ENCODE results near the gene PTHLH.

Gene PTHLH

DNA sequence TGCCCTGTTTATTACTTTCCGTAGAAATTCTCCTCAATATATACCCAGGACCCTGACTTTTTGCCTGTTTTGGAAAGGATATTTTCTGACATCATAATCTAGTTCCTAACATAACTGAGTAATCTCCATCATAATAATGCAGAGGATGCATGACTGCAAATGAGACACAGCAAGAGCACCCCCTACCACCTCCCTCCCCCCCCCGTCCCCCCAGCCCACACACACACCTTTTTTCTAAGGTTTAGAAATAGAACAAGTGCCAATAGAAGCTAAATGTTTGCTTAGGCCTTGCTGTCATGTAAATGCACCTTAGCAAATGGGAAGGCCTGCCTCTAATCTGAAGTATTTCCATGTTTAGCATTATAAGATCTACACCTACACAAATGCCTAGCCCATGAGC is at the start of gene PTHLH:
PTHLH (minus strand) TSS at position 13 of the 400 bp plus-strand sequence. CDS start 3,239 bp downstream, outside the sequence.
- no peak for DNase-seq (ENCODE audit: extremely low read depth in 1 of 2, low read depth in 1 of 2)

DNA sequence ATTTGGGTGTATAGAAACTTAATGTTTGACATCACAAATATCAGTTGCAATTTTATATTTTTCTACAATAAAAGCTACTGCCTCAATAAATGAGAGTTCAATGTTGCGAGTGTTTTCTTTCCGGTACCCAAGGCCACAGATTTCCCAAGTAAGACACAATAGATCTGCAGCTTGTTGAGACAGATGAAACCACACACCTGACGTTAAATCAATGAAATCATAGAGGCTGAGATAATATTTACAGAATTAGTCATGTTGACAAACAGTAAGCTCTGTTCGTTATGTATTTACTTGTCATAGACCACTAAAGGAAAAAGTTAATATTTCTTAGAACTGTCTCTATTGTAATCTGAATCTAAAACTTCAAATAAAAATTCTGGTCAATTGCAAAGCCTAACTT is 49.2 kb upstream of the PTHLH start:
- no peak for DNase-seq (ENCODE audit: extremely low read depth in 1 of 2, low read depth in 1 of 2)

DNA sequence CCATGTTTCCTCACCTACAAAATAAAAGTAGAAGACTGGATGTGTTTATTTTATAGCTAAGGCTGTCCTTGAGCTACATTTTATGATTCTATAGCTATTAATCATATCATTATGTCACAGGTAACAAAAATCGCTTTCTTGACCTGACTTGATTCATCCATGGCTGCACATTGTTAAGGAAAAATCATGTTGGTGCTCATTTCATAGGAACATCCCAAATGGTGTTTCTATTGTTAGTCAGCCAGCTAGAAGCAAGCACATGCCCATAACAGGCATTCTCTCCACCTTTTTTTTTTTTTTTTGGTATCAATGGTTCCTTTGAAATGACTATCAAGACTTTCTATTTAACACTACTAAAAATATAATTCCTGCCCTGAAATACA is 45.3 kb upstream of the PTHLH start:
- DNase-seq (ENCODE audit: extremely low read depth in 1 of 2, low read depth in 1 of 2), result no peak

DNA sequence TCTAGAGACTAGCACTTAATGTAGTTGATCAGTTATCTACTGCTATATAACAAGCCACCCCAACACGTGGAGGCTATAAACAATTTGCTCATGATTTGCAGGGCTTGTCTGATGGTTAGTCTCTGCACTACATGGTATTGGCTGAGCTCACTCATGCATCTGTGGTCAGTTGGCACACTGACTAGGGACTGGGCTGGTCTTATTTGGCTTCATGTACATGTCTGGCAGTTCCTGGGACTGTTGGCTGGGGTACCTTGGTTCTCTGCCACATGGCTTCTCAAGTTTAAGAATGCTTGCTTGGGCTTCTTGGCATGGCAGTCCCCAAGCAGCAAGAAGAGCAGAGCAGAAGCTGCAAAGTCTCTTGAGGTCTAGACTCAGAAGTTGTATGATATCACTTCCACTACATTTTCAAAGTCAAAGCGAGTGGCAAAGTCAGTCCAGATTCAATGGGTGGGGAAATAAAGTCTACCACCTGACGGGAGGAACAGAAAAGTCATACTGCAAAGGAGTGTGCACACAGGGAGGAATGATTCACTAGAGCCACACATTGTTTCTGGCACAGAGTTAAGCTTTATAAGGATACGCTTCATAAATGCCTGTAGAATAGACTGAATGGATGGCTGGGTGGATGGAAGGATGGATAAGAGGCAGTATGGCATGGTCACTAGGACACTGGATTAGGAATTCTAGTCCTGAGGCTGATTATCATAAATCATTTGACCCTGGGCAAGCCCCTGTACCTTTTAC is 44.8 kb upstream of the PTHLH start:
- no peak for DNase-seq (ENCODE audit: extremely low read depth in 1 of 2, low read depth in 1 of 2)

DNA sequence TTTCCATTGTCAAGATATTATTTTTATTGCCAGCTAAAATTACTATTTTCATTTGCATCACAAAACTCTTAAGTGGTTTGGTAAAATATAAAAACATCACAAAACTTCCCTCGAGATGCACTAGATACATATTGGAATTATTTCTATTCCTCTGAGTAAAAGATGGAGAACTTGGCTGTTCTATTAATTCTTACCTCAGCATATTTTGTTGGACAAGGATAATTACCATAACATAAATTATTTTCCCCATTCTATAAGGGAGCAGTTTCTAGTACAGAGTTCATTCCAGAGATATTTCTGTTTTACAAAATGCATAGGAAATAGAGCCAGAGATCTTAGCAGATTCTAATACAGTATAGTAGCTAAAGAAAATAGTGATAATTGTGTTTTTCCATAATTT is 42.6 kb upstream of the PTHLH start:
- DNase-seq (ENCODE audit: extremely low read depth in 1 of 2, low read depth in 1 of 2), result no peak

DNA sequence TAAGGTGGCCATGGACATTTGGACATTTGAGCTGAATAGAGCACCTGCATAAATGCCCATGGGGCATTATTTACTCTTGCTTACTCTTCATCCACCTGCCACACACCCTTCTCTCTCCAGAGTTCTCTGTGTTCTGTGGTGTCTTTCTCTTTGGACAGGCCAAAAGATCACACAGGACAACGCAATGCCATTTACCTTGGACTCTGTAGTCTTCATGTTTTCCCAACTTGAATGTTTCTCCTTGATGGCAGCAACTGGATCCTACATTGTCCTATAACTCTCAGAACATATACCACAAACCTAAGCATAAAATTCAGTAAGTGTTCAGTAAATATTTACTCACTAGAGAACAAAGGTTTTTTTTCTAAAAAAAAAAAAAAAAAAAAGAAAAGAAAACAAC is 41.7 kb upstream of the PTHLH start:
- no peak for DNase-seq (ENCODE audit: extremely low read depth in 1 of 2, low read depth in 1 of 2)

DNA sequence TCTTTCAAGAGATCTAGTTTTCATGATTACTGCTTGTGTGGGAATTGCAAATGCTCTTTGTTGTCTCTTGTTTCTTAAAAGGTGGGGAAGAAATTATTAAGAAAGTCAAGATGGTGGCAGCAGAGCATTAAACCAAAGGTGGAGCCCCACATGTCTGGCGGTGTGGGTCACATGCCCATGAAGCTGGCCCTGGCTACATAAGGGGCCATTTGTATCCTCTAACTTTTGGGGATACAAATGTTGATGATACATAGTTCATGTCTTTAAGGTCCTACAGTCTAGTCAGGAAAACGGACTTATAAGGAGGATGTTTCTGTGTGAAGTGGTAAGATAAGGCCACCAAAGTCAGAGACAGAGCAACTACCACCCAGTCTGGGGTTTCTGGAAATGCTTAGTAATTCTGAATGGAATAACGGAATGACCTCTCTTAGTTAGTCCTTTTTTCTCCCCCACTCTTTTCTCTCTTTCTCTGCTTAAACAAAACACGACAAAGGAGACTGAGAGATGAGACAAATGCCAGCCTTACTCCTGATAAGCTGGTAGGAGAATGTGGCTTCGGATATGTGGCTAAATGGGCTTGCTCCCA is 39.9 kb upstream of the PTHLH start:
- no peak for DNase-seq (ENCODE audit: extremely low read depth in 1 of 2, low read depth in 1 of 2)

DNA sequence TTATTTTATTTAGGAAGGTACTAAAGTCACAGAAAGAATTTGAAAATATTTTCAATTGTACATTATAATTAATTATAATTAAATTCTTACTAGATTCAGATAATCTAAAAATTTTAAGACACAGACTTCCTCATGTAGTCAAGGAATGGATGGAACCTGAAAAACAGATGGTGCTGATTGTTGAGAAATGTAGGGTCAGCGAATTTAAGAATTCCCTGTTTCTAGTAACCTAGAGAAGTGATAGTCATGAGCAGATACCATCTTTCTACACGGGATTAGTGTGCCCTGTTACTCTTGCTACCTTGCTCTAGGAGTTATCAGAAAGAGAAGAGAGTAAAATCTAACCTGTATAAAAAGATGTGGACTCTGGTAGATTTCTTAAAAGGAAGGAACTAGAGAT is 37.5 kb upstream of the PTHLH start:
- DNase-seq (ENCODE audit: extremely low read depth in 1 of 2, low read depth in 1 of 2), result no peak

DNA sequence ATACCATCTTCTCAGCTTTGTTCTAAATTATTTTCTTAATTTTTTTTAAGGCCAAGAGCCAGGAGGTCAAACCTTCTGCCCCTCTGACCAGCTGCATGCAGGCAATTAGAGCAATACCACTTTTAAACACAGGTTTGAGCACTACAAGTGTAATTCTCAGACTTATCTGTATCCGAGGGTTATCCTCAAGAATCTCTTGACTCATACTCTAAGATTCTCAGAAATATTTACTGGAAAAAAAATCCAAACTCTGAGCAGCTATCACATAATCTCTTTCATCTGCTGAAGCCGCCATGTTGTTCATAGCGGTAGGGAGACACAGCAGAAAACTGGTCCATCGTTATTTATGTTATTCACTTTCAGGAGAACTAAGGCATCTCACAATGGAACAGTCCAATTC is 27.4 kb upstream of the PTHLH start:
- no peak for DNase-seq (ENCODE audit: extremely low read depth in 1 of 2, low read depth in 1 of 2)

DNA sequence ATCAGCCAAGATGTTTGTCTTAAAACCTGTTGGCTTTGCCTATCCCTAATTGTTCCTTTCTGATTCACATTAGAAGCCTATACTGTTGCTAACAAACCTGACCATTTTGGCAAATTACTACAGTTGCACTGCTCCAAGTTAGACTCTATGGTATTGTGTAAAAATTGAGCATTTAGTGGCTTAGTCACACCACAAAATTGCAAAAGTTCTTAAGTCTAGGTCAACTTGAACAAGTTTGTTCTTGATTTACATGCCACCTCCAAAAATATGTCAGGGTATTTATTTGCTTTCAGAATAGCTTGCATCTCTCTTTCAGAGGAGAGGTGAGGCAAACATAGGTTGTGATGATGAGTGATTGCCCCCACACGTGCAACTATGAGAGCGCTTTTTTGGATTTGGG is 27.0 kb upstream of the PTHLH start:
- no peak for DNase-seq (ENCODE audit: extremely low read depth in 1 of 2, low read depth in 1 of 2)

DNA sequence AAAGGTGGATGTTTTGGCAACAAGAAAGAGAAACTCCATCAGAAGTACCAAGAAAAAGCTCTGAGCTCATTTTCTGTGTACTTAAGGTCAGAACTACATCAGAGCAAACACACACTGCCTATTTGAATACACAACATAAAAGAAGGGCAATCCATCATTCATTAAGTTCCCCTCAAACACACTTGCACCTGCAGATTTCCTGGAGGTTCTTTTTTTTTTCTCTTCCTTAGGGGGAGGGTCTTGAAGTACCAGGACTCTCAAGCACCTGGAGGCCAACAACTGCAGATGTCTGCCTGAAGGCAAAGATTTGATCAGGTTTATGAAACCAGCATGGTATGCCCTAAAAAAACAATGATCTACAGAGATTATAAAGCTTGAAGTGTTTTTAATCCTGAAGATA is 26.1 kb upstream of the PTHLH start:
- DNase-seq (ENCODE audit: extremely low read depth in 1 of 2, low read depth in 1 of 2), result no peak

DNA sequence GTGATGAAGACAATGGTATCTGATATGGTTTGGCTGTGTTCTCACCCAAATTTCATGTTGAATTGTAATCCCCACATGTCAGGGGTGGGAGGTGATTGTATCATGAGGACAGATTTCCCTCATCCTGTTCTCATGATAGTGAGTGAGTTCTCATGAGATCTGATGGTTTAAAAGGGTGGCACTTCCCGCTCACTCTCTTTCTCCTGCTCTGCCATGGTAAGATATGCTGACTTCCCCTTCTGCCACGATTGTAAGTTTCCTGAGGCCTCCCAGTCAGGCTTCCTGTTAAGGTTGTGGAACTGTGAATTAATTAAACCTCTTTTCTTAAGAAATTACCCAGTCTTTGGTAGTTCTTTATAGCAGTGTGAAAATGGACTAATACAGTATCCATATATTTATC is 25.6 kb upstream of the PTHLH start:
- no peak for DNase-seq (ENCODE audit: extremely low read depth in 1 of 2, low read depth in 1 of 2)

DNA sequence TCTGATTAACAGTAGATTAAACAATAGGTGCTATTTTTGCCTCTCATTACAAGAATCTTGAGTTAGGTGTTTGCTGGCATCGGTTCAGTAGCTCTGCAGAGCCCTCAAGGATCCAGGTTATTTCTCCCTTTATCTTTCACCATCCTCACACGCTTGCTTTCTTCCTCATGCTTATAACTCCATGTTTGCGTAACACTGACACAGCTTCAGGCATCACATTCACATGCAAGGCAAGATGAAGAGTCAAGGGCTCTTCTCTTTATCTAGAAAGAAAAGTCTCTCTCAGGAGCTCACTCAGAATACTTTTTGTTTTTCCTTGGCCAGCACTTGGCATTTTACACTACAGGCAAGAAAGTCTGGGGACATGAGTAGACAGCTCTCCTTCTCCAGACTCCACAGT is 24.2 kb upstream of the PTHLH start:
- no peak for DNase-seq (ENCODE audit: extremely low read depth in 1 of 2, low read depth in 1 of 2)

DNA sequence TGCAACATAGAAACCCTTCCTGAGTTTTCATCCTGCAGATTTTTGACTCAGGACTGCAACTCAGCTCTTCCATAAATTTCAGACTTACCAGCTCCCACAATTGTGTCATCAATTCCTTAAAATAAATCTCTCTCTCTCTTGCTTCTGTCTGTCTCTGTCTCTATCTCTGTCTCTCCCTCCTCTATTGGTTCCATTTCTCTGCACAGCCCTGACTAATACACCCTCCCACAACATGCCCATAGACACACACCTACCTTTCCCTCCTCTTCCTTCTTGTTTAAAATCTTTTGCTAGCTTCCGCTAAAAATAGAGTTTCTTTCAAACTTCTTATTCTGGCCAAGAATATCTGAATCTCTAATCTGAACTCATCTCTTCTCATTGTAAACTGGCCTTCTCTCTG is 22.9 kb upstream of the PTHLH start:
- DNase-seq (ENCODE audit: extremely low read depth in 1 of 2, low read depth in 1 of 2), result no peak

DNA sequence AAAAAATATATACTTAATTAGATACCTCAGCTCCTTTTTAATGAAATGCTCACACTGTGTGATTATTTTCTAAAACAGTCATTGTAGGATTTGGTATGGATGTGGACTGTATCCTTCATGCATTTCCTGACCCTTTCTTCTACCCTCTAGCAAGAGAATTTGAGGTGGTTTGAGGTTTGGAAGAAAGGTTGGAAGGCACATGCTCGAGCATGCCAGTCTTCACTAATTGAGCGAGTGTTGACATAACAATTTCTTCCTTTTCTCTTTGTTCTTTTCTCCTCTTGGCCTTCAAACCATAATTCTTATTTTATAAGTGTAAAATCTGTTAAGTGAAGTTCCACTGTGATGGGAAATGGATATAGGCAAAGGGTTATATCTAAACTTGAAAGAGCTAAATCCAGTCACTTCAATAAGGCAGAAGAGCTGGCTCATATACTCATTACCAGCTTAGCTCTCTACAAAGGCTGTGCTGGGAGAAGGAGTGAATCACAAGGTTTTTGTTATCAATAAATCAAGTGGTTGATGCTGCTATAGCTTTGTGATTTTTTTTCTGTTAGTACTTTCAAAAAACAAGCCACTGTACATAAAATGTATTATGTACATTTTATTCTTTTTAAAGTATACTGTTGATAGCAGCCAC is 16.2 kb upstream of the PTHLH start:
- DNase-seq (ENCODE audit: extremely low read depth in 1 of 2, low read depth in 1 of 2), result no peak

DNA sequence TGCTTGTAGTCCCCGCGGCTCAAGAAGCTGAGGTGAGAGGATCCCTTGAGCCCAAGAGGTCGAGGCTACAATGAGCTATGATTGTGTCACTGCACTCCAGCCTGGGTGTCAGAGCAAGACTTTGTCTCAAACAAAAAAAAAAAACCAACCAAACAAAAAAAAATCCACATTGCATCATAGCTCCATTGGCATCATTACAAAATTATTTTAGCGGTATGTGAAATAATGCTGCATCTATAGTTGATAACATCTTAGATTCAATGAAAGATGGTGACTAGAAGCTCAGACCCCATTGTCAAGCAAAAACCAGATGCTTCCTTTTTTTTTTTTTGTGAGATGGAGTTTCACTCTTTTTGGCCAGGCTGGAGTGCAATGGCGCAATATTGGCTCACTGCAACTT is 14.8 kb upstream of the PTHLH start:
- no peak for DNase-seq (ENCODE audit: extremely low read depth in 1 of 2, low read depth in 1 of 2)

DNA sequence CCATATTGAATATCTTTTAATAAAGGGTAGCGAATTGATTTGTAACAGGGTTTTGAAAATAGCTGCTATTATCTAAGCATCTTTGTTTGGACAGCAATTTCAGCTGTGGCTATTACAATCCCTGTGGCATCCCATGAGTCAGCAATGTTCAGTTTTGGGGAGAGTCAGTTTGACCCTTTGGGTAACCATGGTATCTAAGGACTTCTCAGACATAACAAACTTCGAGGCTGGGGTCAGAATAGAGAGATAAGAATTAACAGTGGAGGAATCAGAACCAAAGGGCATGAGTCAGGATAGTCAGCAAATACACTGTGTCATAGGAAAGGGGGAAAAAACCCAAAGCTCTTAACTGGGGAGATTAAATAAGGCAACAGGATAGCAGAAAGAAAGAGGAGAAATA is 11.7 kb upstream of the PTHLH start:
- DNase-seq (ENCODE audit: extremely low read depth in 1 of 2, low read depth in 1 of 2), result no peak

DNA sequence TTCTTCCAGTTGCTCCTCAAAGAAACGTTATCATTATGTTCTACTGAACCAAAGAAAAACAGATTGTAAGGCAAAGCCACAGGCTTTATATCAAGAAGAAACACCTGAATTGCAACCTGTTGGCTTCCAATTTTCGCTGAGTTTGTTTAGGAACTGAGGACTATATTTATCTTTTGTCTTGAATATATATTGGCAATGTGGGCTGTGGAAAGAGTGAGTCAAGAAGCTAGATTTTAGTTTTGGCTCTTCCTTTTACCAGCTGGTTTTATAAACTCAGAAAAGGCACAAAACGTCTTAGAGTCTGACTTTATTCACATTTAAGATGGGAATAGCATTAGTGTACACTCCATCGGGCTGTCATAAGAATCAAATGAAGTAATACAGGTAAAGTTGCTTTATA is 10.4 kb upstream of the PTHLH start:
- no peak for DNase-seq (ENCODE audit: extremely low read depth in 1 of 2, low read depth in 1 of 2)

DNA sequence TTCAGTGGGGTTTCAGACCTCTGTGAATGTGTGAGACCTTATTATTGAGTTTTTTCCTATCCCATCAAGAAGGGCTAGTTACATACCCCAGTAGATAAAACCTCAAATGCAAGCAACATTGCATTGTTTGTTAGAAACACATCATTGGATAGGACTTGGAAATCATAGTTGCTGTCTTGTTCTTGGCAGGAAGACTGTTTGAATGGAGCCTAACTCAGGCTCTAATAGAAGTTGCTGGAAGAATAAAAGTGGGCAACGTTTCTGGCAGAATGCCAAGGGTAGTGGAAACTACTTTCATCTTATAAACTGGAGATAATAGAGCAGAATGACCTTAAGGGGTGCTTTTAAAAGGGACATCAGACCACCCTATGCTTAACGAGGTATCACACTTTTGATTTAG is 9.9 kb upstream of the PTHLH start:
- DNase-seq (ENCODE audit: extremely low read depth in 1 of 2, low read depth in 1 of 2), result no peak

DNA sequence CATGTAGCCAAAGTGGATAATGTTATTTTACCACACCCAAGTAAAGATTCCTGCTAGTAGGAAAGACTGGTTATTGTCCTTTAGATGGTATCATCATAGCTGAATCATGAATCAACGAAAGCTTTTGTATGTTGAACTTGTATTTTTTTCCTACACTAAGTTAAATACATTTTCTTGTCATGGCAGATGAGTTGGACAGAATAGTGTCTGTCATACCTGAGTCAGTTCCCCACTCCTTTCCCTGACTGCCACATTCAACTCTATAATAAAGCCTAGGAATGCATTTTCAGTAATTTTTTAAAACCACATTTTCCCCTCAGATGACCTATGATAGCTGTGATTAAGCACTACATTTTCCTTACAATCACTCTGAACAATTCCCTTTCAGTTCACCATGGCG is 9.3 kb upstream of the PTHLH start:
- no peak for DNase-seq (ENCODE audit: extremely low read depth in 1 of 2, low read depth in 1 of 2)

DNA sequence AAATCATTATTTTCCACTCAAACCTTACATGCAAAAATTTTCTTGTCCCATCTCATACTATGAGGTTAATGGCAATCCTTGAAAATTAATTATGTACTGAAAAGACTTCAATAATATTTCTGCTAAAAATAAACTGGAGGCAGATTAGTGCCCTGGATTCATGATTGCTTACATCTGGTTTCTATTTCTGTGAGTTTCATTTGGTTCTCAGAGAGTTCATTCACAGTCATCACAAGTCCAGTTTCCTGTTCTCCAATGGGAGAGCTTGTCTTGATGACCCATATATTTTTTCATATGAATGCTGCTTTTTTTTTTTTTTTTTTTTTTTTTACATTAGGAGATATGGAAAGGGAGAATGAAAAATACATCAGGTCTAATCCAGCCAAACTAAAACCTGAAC is 6.6 kb upstream of the PTHLH start:
- no peak for DNase-seq (ENCODE audit: extremely low read depth in 1 of 2, low read depth in 1 of 2)

All from stimulated activated CD8-positive, alpha-beta memory T cell treated with anti-CD3 and anti-CD28 coated beads, Interleukin-7, amount 100 ng/mL, for 48 hours (primary cell).